HepG2 (cell line): ENCODE results near the gene ERVMER34-1.

Experiments used
- ATF3 ChIP-seq: sonication (generic); formaldehyde crosslinking; IDR thresholded peaks from 2 replicates; pipeline ENCODE4 v1.4.0; 2020; ENCODE audit warnings: missing genetic modification reagents
- JUND ChIP-seq: sonication (generic); formaldehyde crosslinking; IDR thresholded peaks from 2 replicates; pipeline ENCODE4 v1.8.0; 2022; ENCODE audit warnings: mild to moderate bottlenecking, missing genetic modification reagents
- MXD4 ChIP-seq: IDR thresholded peaks from 2 replicates; pipeline ENCODE4 v1.6.1; 2016; ENCODE audit warnings: mild to moderate bottlenecking, missing biosample characterization, missing genetic modification reagents
- NCOA1 ChIP-seq: sonication (generic); formaldehyde crosslinking; IDR thresholded peaks from 2 replicates; pipeline ENCODE4 v1.9.0; 2021; ENCODE audit warnings: missing genetic modification reagents
- NFAT5 ChIP-seq: sonication (generic); formaldehyde crosslinking; IDR thresholded peaks from 2 replicates; pipeline ENCODE4 v1.4.0; 2020; ENCODE audit warnings: missing genetic modification reagents
- POLR2A ChIP-seq, 2 experiments: IDR thresholded peaks; 2 replicates each; pipeline ENCODE4 v1.6.1; 2011; ENCODE audit warnings: low read depth in 2 of 2, low read length in 2 of 2, mild to moderate bottlenecking in 1 of 2, moderate library complexity in 1 of 2; ENCODE audit not compliant: insufficient read depth in 1 of 2
- SNAI1 ChIP-seq: sonication (generic); formaldehyde crosslinking; IDR thresholded peaks from 2 replicates; pipeline ENCODE4 v1.5.0; 2020; ENCODE audit warnings: mild to moderate bottlenecking, missing genetic modification reagents, borderline replicate concordance
- THYN1 ChIP-seq: sonication (generic); formaldehyde crosslinking; IDR thresholded peaks from 2 replicates; pipeline ENCODE4 v1.8.1; 2023; ENCODE audit warnings: low read depth, mild to moderate bottlenecking, moderate library complexity, missing genetic modification reagents, borderline replicate concordance
- ZNF121 ChIP-seq: sonication (generic); formaldehyde crosslinking; IDR thresholded peaks from 2 replicates; pipeline ENCODE4 v1.5.0; 2020; ENCODE audit warnings: mild to moderate bottlenecking, missing genetic modification reagents
- ZNF549 ChIP-seq: sonication (generic); formaldehyde crosslinking; IDR thresholded peaks from 2 replicates; pipeline ENCODE4 v1.5.0; 2020; ENCODE audit warnings: missing genetic modification reagents
- ZNF747 ChIP-seq: sonication (generic); formaldehyde crosslinking; IDR thresholded peaks from 2 replicates; pipeline ENCODE4 v1.8.1; 2023; ENCODE audit warnings: missing genetic modification reagents, mild to moderate bottlenecking, borderline replicate concordance

GRCh38 chr4:52715914-52716313 lies 35.3 kb downstream of the ERVMER34-1 start:
- TF ChIP-seq ZNF549 (CRISPR knock-in tag) = no peak
- no peak for TF ChIP-seq MXD4 (CRISPR knock-in tag)
- TF ChIP-seq JUND (CRISPR knock-in tag) = no peak
- TF ChIP-seq ZNF747 (CRISPR knock-in tag) = no peak
- TF ChIP-seq POLR2A (IDR thresholded peaks at IDR 0.05; ENCODE audit: insufficient read depth in 1 of 2, low read depth in 2 of 2, low read length in 2 of 2) = no peak; a peak in 1 of 4 replicates
- TF ChIP-seq NCOA1 (CRISPR knock-in tag) = no peak
- TF ChIP-seq ZNF121 (CRISPR knock-in tag) = no peak
- TF ChIP-seq ATF3 (CRISPR knock-in tag) = no peak
- no peak for TF ChIP-seq SNAI1 (CRISPR knock-in tag)
- no peak for TF ChIP-seq THYN1 (CRISPR knock-in tag)
- TF ChIP-seq NFAT5 (CRISPR knock-in tag) = no peak
